HFF-Myc (cell line): ENCODE measurements around the gene COQ9.
"Not testable (repeated sequence)": the region's sequence is repeated elsewhere in the genome, so short reads cannot be mapped to it uniquely, and the experiment has no call there.

ENCODE experiments used
- DNase-seq: peaks from one replicate; pipeline ENCODE4 v3.0.0-alpha.2; 2011; ENCODE audit warnings: low read depth; ENCODE audit errors: extremely low read depth
- H3K4me3 ChIP-seq: replicated peaks from 2 replicates; pipeline ENCODE4 v1.5.1; 2011; ENCODE audit warnings: low read depth, mild to moderate bottlenecking, control low read depth, low read length
- TF ChIP-seq, protein P1 (sequence below): IDR thresholded peaks from 2 replicates; pipeline ENCODE4 v1.5.1; 2012; ENCODE audit warnings: mild to moderate bottlenecking, low read depth, low read length, control low read depth; ENCODE audit errors: missing control alignments

The COQ9 gene

DNA sequence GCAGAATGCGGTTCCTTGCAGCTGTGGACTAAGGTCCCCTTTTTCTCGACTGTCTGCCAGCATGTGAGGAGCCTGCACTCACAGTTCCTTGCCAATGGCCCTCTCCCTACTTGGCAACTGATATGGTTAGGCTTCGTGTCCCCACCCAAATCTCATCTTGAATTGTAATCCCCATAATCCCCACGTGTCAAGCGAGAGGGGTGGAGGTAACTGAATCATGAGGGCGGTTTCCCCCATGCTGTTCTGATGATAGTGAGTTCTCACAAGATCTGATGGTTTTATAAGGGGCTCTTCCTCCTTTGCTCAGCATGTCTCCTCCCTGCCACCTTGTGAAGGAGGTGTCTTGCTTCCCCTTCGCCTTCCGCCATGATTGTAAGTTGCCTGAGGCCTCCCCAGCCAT lies 20.0 kb upstream of the COQ9 start:
- no peak overlapping the region for H3K4me3 ChIP-seq
- TF ChIP-seq, protein P1, sequence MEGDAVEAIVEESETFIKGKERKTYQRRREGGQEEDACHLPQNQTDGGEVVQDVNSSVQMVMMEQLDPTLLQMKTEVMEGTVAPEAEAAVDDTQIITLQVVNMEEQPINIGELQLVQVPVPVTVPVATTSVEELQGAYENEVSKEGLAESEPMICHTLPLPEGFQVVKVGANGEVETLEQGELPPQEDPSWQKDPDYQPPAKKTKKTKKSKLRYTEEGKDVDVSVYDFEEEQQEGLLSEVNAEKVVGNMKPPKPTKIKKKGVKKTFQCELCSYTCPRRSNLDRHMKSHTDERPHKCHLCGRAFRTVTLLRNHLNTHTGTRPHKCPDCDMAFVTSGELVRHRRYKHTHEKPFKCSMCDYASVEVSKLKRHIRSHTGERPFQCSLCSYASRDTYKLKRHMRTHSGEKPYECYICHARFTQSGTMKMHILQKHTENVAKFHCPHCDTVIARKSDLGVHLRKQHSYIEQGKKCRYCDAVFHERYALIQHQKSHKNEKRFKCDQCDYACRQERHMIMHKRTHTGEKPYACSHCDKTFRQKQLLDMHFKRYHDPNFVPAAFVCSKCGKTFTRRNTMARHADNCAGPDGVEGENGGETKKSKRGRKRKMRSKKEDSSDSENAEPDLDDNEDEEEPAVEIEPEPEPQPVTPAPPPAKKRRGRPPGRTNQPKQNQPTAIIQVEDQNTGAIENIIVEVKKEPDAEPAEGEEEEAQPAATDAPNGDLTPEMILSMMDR = no peak
- DNase-seq = no peak

DNA sequence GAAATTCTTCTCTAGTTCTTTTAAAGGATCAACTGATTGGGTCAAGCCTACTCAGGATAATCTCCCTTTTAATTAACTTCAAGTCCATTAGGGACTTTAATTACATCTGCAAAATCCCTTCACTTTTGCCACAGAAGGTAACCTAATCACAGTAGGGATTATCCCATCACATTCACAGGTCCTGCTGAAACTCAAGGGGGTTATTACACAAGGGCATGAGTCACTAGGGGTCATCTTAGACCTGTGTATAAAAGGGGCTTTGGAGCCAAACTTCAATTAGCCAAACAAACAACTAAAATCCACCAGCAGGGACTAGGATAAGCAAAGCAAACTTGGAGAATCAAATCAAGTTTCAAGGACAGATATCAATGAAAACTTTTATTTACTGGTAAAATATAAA lies 19.5 kb upstream of the COQ9 start:
- TF ChIP-seq, protein P1 = no peak
- DNase-seq = no peak
- H3K4me3 ChIP-seq = no peak overlapping the region

- H3K4me3 ChIP-seq = no peak overlapping the region
- DNase-seq = no peak
- TF ChIP-seq, protein P1 = no peak
These were observed 16.3 kb upstream of the COQ9 start for GRCh38 chr16:57430955-57431354.

DNA sequence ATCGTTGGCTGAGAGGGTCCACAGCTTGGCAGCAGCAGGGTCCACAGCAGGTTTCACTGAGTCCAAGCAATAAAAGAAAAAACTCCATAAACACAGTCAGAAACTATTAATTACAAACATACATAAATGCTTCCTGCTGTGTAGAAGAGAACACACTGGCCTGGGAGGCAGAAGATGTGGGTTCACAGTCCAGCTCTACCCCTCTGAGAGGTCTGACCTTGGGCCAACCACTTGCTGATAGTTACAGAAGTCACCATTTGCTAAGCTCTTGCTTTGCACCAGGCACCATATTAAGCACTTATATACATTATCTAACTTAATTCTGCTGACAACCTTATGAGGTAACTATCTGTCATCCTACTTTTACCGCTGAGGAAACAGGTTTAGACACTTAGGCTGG lies 14.8 kb upstream of the COQ9 start:
- TF ChIP-seq, protein P1 = no peak
- no peak for DNase-seq
- no peak overlapping the region for H3K4me3 ChIP-seq

DNA sequence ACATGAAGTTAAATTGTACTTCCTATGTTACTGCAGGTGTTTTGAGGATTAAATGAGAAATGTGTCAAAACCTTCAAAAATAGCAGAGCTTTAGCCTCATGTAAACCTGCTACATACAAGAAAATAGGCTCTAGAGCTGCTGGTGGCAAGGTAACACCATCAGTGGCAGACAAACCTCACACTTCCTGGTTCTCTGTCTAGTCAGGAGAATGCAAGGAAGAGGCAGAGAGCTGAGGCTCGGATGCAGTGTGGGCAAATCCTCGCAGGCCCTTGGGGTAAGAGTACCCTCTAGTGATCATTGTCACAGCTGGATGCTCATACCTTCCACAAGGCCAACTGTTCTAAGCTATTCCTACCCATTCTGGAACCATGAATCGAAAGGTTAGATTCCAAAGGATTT lies 14.3 kb upstream of the COQ9 start:
- TF ChIP-seq, protein P1 = no peak
- no peak overlapping the region for H3K4me3 ChIP-seq
- DNase-seq = no peak

DNA sequence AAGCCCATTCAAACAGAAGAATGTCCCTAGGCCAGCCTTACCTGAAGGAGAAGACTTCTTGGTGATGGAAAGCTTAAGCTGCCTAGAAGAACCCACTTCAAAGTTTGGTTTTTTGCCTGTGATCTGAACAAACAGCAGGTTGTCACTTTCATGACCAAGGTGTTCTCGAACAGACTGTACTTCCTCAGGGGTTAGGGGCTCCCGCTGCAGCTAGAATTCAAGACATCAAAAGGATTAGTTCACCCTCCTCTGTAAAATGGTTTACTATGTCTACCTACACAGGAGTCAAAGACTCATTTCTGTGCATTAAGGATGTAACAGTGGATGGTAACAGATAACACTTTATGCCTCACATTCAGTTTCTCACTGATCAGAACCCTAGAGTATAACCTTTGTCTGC lies 13.3 kb upstream of the COQ9 start:
- no peak for DNase-seq
- TF ChIP-seq, protein P1 = no peak
- H3K4me3 ChIP-seq = no peak overlapping the region

GRCh38 chr16:57435838-57436237 lies 11.4 kb upstream of the COQ9 start:
- TF ChIP-seq, protein P1 = no peak

DNA sequence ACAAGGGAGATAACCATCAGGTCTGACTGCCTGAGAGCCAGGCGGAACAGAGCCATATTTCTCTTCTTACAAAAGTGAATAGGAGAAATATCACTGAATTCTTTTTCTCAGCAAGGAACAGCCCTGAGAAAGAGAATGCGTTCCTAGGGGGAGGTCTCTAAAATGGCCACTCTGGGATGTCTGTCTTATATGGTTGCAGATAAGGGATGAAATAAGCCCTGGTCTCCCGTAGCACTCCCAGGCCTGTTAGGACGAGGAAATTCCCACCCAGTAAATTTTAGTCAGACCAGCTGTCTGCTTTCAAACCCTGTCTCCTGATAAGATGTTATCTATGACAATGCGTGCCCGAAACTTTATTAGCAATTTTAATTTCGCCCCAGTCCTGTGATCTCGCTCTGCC lies 7.3 kb upstream of the COQ9 start:
- DNase-seq, H3K4me3 ChIP-seq: not testable (repeated sequence)

More at GRCh38 chr16:57435838-57436237, 11.4 kb upstream of the COQ9 start:
- no peak overlapping the region for H3K4me3 ChIP-seq
- DNase-seq = no peak

DNA sequence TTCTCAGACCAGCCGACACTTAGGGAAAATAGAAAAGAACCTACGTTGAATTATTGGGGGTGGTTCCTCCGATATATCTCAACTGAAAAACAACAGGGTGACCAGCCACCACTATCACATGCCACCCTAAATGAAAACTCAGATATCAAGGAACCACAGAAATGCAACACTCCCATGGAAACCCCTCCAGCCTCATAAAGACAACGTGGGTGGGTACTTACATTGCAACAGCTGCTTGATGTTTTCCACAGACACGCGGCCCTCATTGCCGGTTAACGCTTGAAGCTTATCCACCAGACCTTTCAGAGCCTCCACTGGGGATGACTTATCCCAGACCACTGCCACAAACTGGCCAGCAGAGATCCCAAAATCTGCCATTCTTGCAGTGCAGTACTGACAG lies 6.7 kb upstream of the COQ9 start:
- not testable (repeated sequence) for H3K4me3 ChIP-seq, DNase-seq
